NCI-H345 treated with DMSO at 0.1 percent for 48 hours (cell line): Measurements from ENCODE around the gene TTC4.

Experiments used
- DNase-seq: peaks from one replicate; lab custom pipeline; 2025; ENCODE audit not compliant: unreplicated experiment; lab: John Stamatoyannopoulos, UW

Gene TTC4

DNA sequence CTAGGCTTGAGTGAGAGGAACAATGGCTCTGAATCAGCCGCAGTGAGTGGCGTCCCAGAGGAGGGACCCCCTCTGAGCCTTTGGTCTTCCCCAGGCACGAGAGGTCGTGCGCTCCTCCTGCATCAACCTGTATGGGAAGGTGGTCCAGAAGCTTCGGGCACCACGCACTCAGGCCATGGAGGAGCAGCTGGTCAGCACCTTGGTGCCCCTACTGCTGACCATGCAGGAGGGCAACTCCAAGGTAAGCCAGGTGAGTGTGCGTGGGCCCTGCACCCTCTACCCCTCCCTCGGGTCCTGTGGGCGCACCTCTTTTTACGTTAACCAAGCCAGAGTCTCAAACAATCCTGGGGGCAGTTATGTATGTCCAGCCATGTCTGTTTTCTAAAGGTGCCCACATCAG is 13.7 kb upstream of the TTC4 start:
- DNase-seq = no peak

GRCh38 chr1:54703471-54703870 is 12.2 kb upstream of the TTC4 start:
- DNase-seq = no peak

GRCh38 chr1:54705153-54705552 is 10.5 kb upstream of the TTC4 start:
- DNase-seq = no peak

DNA sequence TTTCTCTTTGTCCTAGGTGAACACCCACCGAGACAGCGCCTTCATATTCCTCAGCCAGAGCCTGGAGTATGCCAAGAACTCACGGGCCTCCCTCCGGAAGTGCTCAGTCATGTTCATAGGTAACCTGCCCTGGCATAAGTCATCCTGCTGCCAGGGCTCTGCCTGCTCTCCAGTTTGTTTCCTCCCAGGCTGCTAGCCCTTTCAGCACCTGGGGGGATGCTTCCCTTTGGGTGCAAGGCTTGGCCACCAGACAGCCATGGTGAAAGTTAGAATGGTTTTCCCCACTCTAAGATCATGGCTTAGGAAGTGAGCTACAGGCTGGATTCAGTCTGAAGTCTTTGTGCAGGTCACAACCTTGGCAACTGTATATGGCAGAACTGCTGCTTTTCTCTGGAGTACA is 9.2 kb upstream of the TTC4 start:
- DNase-seq = no peak

DNA sequence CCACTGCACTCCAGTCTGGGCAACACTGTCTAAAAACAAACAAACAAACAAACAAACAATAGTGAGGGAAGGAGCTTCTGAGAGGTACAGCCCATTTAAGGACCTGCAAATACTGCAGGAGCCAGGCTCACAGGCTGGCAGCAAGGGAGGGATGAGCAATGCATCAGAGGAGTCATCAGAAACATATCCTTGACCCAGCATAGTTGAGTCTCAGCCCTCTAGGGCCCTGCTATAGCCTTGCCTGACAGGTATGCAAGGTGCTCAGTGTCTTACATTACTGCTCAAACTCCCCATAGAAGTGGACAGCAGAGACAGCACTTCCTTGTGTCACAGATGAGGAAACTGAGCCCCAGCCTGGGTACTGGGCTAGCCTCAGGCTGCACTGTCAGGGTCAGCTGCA is 7.3 kb upstream of the TTC4 start:
- no peak for DNase-seq

DNA sequence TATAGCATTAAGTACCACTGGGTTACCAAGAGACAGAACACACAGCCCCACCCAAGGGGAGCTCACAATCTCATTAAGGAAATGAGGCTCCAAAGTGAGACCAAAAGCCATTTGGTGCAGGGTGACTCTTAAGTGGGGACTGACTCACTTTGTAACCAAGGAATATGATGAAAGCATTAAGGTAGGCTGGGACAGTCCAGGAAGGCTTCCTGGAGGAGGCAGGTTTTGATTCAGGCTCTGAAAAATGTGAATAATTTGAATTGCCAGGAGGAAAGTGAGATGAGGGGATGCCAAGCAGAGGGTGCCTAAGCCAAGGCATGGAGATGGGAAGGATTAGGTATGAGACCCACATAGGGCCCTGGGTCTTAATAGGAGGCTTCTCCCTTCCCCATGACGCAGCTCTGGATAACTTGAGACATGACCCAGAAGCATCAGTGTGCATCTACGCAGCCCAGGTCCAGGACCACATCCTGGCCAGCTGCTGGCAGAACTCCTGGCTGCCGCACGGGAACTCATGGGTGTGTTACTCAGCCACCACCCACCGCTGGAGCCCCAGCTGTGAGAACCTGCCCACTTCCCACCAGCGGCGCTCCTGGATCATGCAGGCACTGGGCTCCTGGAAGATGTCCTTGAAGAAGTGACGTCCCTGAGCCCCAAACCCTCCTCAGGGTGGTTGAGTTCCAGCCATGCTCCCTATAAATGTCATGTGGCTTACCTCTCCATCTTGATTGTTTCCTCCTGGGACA is 5.9 kb upstream of the TTC4 start:
- DNase-seq = no peak

GRCh38 chr1:54710434-54710833 is 5.2 kb upstream of the TTC4 start:
- DNase-seq = no peak

- DNase-seq = no peak
Observed at GRCh38 chr1:54710841-54711240, 4.8 kb upstream of the TTC4 start.

- DNase-seq = no peak
Observed at GRCh38 chr1:54711536-54711935, 4.1 kb upstream of the TTC4 start.

- no peak for DNase-seq
Observed at GRCh38 chr1:54714881-54715492, 674 bp upstream of the TTC4 start.

- no peak for DNase-seq
Observed at GRCh38 chr1:54716299-54717047, 812 bp downstream of the TTC4 start.

- no peak for DNase-seq
Observed at GRCh38 chr1:54721719-54722118, 6.1 kb downstream of the TTC4 start.

- no peak for DNase-seq
Observed at GRCh38 chr1:54723985-54724384, 8.3 kb downstream of the TTC4 start.

DNA sequence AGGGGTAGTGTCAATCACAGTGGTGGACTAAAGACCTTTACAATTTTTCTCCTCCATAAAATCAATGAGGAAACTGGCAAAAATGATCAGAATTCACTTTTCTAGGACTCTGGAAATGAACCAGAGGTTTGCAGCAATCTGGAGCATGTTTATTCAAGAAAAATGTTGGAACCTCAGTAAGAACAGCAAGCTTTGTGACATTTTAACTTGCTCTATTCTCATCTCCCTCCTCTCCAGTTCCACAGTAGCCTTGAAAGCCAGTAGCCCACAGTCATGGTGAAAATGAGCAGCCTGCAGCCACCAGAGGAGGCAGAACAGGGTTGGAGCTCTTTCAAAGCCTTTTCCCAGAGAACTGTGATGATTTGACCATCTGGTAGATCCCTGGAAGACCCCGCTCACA is 9.1 kb downstream of the TTC4 start:
- no peak for DNase-seq

DNA sequence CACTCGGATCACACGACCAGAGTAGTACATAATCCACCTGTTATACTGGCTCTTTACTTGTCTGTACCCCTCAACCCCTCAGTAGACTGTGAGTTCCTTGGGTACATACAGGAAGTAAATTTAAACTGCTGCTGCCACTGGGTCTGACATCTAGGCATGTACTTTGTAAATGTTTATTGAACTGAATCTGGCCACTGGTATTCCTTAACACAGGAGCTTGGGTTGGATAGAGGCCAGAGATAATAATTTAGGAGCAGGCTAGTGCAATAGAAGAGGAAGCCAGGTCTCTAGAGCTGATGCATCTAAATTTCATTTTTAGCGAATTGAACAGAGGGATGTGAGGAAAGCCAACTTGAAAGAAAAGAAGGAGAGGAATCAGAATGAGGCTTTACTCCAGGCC is 12.4 kb downstream of the TTC4 start:
- DNase-seq = no peak

- DNase-seq = no peak
Observed at GRCh38 chr1:54736685-54737084, 21.0 kb downstream of the TTC4 start.

DNA sequence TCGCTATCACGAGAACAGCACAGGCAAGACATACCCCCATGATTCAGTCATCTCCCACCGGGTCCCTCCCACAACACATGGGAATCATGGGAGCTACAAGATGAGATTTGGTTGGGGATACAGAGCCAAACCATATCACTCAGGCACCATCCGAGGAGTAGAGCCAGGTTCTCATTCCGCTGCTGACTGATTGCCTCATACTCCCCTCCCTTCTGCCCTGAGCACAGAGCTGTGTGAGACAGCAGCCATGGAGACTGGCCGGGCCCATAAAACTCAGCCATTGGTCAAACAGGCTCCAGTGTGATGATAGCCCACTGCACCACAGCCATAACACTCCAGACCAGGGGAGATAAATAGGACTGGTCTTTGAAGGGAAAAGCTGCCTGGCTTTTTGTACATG is 22.6 kb downstream of the TTC4 start:
- DNase-seq = no peak

GRCh38 chr1:54741531-54741930 is 25.9 kb downstream of the TTC4 start:
- DNase-seq = no peak

DNA sequence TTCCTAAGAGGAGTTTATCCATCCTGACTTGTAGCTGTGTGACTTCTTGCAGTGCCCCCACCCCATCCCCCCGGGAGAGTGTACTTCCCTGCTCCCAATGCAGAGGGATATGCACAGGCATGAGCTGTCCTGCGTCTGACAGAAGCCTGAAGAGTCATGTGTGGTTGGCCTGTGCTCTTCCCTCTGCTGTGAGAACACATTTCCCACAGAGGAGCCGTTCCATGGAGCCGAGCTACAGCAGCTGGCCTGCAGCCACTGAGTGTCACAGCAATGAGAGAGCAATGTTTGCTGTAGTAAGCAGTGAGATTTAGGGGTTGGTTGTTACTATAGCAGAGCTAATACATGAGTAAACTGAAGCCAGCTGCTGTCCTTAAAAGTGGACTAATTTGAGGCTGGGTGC is 26.6 kb downstream of the TTC4 start:
- no peak for DNase-seq

DNA sequence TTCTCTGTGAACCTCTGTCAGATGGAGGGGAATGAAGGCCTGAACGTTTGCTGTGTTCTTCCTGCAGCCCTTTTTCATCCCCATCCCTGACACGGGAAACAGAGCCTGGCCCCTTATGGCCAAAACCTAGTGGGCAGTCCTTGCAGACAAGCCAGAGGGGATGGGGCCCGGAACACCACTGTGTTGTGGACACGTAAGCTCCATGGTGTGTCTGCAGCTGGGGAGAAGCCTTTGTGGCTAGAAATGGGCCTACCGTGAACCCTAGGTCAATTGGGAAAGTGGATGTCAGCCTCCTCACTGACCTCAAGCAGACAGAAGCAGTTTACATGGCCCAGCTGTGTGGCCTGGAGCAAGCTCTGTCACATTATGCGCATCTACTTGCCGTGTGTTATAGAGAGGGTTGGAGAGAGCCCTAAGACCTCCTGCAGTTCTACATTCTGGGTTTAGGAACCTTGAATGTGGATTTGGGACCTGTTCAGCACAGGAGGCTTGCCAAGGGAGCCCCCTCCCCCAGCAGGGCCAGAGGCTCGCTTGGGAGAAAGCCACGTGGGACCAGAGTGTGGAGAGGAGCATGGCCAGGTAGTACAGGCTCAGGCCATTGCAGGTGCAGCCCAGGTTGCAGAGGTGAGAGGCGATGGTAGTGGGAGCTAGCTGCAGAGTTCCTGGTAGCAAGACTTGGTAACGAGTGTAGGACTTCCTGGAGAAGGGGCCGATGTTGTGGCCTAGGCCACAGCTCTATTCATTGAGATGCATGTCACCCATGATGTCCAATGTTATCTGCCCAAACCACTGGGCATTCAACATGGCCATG is 28.0 kb downstream of the TTC4 start:
- no peak for DNase-seq

DNA sequence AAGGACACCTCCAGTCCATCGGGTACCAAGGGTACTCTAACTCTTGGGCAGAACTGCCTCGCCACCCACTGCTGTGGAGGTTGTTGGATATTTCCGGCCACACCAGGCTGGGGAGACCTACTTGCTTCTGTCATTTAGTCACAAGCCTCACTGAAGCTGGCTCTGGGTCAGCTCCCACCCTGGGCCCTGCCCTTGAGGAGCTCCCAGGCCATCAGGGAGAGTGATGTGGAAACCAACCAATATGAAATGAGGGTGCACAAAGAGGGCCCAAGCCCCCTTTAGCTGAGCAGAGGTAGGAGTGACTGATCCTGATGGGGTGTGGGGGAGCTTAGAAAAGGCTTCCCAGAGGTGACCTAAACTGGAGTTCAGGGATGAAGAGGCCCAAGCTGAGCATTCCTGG is 29.0 kb downstream of the TTC4 start:
- no peak for DNase-seq
